Right renal cortex interstitium (tissue), 3 donors: ENCODE data around the gene KCNIP1. TPM values are rescaled to one million over a fixed set of nuclear protein-coding genes. Genes with fewer than 3 reads are reported as not detected.
A peak's percentile ranks its signal among the peaks of the same experiment; 100 is the strongest.
"Not testable (repeated sequence)": the region's sequence is repeated elsewhere in the genome, so short reads cannot be mapped to it uniquely, and the experiment has no call there.

Experiments used
- DNase-seq, 3 donors: peaks; one replicate each; pipeline ENCODE4 v3.0.0-alpha.2; 2013; ENCODE audit warnings: low read depth in 3 of 3, low spot score in 2 of 3
- polyA plus RNA-seq, 3 donors: library from polyadenylated mRNA; unstranded; fragments of 120-200 nt; gene quantifications; one replicate each; pipeline ENCODE4 v1.2.1, GENCODE V29; 2013; ENCODE audit not compliant: insufficient read length in 3 of 3

The KCNIP1 gene
- polyA plus RNA-seq, 3 donors = 11.7 to 13.9 (median 13.7) TPM

DNA sequence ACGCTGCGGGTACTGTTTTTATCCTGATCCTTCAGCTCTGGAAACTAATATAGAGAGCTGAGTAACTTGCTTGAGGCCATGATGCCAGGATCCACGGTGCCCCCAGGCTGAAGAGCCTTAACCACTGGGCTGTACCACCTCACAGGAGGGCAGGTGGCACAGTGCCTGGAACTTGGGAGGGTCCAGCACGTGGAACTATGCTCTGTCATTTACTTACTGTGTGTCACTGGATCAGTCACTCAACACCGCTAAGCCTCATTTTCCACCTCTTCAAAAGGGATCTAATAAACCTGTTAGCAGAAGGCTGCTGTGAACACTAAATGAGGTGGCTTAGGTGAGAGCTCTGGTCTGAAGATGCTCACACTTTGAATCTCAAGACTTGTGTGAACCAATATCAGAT is 29.6 kb downstream of the KCNIP1 start:
- no peak for DNase-seq

DNA sequence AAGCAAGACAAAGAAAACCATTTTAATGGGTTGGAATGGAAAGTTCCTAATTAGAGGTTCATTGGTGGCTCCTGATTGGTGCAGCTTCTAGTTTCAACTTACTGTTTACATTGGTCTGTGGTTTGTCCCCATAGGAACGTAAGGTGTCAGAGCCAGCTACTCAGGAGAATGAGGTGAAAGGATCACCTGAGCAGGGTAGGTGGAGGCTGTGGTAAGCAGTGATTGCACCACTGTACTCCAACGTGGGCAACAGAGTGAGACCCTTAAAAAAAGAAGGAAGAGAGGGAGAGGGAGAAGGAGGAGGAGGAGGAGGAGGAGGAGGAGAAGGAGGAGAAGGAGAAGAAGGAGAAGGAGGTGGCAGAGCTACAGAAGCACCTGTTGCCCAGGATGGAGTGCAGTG is 30.4 kb downstream of the KCNIP1 start:
- DNase-seq = no peak

DNA sequence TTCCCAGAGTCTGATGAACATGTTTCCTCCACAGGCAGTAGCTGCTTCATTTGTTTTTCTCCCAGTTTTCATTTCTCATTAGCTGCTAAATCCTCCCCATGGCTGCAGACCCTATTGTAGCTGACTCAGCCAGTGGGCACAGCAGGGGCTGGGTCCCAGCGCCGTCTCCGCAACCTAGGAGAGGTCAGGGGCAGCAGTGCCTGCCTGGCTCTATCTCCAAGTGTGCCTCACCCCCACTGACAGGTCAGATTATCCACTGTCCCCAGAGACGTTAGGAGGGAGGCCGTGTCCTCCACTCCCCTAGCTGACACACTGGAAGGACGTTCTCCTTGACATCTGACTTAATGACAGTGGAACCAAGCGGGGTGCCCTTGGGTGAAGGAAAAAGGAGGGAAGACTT is 31.1 kb downstream of the KCNIP1 start:
- no peak for DNase-seq

DNA sequence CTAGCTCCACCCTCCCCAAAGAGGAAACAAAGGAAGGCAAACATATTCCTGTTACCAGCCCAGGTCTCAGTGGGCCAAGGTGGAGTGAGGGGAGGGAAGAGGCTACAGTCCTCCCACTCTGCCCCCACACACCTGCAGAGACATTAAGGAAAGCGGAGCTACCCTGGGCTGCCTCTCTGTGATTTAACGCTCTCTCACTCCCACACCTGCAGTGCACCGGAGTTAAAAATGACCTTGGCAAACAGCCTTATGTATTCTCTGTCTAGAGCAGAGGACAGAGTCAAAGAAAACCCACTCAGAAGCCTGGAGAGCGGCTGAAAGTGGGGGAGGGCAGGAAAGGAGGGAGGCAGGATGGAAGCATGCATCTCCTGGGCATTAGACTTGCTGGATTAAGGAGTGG is 32.7 kb downstream of the KCNIP1 start:
- no peak for DNase-seq

DNA sequence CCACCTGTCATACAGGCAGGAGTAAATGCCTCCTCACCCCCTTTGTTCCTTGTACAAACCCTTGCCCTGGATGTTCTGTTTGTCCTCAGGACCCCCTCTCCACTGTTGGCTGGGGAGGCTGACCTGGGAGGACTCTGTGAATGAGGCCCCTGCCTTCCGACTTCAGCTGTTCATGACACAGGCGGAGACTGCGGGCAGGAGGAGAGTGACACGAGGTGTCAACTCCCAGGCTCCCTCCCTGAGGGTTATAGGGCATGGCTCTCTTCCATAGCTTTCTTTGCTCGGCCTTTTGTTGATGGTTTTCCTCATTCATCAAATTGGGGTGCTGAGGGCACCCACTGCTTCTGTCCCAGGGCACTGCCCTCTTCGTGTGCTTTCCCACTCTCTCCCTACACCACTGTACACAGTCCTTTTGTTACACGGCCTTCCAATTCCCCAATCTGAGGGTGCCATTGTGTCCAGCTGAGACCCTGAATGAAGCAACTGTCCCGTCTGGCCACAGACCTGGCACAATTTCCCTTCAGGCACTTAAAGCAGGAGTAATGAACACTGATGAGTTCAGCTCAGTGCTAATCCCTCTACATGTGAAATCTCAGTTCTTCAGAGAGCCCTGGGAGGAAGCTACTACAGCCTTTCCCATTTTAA is 33.8 kb downstream of the KCNIP1 start:
- no peak for DNase-seq

DNA sequence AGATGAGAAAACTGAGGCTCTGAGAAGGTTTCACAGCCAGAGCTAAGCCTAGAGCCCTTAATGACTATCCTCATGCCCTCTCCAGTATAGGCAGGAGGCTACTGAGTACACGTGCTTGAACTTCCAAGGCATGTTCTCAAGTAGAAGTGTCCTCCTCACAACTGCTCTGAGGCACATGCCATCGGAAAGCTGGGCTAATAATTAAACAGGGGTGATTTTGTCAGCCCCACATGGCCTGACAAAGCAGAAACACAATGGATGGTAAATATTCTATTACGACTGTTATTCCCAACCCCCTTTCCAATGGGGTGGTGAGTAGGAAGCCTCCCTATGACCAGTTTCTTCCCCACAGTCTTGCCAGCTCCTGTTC is 34.3 kb downstream of the KCNIP1 start:
- DNase-seq = no peak

DNA sequence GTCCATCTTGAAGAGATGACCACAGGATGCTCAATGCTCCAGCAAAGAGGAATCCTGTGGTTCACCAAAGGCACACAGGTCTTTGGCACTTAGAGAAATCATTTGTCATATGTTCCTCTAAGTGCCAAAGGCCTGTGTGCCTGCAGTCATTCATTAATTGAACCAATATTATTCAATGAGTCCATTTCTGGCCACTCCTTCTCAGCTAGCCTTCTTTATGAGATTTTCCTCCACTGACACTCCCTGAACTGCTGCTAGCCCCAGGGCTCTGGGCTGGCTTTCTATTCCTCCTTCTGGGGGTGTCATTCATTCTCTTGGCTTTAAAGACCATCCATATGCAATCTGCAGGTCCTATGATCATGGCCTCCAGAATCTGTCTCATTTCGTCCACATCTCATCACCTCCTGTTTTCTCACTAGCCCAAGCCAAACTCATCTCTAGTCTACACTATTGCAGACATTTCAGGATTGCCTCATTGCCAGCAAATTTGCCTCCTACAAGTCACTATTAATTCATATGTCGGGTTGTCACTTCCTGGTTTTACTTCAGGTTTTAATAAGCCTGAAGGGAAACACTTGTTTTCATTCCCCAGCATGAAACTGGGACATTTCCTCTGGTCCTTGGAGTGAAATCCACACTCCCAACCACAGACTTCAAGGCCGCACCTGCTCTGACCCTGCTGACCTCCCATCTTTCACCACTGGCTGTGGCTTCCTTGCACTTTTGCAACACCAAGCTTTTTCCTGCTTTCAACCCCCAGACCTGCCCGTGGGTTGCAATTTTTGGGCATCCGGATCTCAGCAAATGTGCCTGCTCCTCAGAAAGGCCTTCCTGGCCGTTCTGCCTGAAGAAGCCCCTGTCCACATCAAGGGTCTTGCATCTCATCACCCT is 35.1 kb downstream of the KCNIP1 start:
- DNase-seq = no peak

DNA sequence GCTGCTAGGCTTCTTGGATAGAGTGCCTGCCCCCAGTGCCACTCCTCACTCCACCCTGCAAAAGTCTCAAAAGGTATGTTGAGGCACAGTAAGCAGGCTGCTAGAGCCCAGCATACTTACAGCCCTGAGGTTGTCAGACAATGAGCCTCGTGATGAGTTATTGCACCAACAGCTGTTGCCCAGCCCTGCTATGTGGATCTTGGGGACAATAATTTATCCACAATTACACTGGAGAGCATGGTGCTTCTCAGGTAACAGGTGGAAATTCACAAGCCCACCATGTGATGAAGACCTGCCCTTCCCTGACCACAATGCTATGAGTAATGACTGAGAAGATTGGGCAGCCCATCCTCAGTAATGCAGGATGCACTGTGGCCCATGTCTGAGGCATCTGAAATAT is 36.5 kb downstream of the KCNIP1 start:
- no peak for DNase-seq

DNA sequence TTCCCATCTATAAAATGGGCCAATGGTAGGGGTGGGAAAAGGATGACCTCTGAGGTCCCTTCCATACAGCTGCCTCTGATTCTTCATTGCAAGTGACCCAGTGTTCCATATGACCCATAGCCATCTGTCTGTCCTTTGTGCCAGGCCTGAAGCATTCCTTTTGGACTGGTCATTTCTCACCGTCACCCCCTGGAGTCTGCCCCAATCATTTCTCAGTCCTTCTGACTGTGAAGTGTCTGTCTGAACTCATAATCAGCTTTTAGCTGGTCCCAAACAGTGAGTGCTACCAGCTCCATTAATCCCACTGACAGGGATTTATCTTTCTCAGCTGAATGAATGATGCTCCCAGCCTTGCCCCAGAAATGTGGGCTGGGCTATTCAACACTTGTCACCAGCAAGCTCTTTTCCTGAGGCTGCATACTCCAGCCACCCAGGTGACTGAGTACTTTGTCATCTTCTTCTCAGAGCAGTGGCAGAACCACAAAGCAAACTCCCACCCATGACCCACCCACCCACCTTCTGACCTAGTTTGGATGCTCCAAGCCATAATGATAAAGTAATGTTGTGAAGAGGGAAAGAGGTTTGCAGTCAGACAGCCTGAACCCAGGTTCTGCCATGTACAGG is 37.4 kb downstream of the KCNIP1 start:
- no peak for DNase-seq

DNA sequence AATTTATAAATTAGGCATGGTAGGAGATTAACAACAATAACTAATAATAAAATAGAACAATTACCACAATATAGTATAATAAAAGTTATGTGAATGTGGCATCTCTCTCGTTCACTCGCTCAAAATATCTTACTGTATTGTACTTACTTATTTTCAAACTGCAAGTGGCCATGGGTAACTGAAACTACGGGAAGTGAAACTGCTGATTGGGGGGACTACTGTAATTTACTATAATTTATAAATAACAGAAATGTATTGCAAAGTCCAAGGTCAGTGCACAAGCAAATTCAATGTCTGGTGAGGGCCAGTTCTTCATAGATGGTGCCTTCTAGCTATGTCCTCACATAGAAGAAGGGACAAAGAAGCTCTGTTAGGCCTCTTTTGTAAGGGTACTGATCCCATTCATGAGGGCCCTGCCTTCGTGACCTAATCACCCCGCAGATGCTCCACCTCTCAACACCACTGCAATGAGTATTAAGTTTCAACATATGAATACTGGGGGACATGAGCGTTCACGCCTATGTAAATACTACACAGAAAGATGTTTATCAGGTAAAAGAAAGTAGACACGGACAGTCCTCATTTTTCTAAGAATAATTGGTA is 39.0 kb downstream of the KCNIP1 start:
- no peak for DNase-seq

DNA sequence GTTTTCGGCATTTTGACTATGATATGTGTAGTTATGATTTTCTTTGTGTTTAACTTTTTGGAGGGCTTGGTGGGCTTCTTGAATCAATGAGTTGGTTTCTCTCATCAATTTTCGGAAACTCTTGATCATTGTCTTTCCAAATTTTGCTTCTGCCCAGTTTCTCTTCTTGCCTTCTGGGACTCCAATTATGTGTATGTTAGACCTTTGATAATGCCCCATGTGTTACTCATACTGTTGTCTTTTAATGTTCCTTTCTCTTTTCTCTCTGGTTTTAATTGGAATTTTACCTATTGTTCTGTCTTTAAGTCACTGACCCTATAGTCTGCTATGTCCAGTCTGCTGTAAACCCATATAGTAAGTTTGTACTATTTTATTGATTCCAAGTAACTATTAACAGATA is 41.5 kb downstream of the KCNIP1 start:
- DNase-seq = no peak

DNA sequence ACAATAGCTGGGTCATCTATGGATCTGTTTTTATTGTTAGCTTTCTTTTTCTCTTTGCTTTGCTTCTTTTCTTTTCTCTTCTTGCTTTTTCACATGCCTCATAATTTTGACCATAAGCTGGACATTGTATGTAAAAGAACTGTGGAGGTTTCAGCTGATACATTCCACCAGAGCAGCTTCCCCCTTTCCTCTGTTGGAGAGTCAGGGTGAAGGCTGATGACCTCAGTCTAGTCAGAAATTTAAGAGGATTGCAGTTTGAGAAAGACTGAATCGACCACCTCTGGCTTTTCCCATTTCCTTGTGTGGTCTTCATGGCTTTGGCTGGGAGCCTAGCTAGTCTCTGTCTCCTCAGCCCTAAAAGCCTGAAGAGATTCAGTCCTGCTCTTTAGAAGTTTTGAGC is 42.0 kb downstream of the KCNIP1 start:
- DNase-seq = no peak

DNA sequence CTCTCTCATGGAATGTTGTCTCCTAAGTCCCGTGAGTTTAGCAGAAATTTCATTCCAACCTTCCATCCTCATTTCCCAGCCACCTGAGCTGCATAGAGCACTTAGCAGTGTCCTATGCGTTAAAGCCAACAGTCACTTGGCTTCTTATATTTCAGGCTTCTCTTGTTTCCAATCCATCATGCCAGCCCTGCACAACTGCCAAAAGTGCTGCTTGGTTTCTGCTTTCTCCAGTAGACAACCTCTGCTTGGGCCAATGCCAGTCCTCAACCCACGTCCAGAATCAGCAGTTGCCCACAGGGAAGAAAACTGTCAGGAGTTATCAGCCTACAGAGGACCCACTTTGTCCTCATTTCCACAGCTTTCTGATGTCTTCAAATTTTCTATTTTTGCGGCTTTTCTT is 42.5 kb downstream of the KCNIP1 start:
- no peak for DNase-seq

DNA sequence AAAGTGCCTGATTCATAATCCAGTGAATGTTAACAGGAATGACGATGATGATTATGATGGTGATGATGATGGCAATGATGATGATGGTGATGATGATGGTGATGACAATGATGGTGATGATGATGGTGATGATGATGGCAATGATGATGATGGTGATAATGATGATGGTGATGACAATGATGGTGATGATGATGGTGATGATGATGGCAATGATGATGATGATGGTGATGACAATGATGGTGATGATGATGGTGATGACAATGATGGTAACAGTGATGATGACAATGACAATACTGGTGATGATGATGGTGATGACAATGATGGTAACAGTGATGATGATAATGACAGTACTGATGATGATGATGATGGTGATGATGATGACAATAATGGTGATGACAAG is 46.6 kb downstream of the KCNIP1 start:
- not testable (repeated sequence) for DNase-seq

DNA sequence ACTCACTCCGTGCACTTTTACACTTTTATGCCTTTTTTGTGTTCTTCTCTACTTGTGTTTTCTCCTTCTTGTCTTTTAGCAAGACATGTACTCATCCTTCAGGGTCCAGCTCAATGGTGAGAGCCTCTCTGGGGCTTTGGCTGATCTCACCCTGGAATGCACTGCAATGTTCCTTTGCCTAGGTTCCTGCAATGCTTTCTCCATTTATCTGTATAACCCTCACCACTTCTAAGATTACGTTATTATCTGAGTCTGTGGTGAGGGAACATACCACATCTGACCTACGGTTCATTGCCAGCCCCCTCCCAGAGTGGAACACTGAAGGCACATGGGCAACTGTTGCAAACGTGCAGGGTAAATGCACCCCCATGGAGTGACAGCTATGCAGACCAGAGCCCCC is 47.3 kb downstream of the KCNIP1 start:
- no peak for DNase-seq

DNA sequence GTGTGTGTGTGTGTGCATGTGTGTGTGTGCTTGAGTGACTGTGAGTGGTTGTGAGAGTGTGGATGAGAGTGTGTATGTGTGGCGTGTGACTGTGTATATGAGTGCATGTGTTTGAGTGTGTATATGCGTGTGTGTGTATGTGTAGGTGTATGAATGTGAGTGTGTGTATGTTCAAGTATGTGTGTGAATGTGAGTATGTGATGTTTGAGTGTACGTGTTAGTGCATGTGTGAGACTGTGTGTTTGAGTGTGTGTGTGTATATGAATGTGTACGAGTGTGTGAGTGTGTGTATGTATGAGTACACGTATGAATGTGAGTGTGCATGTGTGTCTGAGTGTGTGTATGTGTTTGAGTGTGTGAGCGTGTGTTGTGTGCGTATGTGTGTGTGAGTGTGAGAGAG is 47.8 kb downstream of the KCNIP1 start:
- DNase-seq = no peak

DNA sequence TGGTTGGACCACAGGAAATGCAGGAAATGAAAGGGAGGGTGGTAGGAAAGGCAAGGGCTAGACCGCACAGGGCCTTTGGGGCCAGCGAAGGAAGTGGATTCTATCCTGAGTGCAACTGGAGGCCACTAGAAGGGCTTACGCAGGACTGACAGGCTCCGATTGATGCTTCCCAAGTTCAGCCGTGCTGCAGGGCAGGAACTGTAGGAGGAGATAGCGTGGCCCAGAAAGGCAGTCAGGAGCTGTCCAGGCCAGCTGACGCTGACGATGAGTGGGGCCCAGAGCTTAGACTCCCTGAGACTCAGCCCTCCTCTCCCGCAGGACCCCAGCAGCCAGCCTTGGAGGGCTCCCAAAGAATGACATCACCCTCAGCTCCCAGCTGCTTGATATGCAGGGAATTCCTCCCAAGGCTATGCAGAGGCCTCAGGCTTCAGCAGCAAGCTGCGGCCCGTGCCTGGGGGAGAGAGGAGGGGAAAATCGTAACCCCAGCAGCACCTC is 48.8 kb downstream of the KCNIP1 start:
- DNase-seq = peak; percentile 77 to 81 (median 79)

DNA sequence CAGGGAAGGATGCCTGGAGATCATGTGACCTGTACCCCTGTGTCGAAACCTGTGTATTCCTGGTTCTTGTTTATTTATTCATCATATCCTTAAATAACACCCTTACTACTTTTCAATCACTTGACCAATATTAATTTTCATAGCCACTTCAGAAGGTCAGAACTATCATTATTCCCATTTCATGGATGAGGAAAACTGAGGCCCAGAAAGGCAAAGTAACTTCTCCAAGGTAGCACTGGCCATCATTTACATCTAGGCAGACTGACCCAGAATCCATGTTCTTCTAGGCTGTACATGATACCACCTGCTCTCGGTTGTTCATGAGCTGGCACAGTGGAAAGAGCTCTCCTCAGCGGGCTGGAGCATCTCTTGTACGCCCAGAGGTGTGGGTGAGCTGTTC is 49.4 kb downstream of the KCNIP1 start:
- DNase-seq = no peak

DNA sequence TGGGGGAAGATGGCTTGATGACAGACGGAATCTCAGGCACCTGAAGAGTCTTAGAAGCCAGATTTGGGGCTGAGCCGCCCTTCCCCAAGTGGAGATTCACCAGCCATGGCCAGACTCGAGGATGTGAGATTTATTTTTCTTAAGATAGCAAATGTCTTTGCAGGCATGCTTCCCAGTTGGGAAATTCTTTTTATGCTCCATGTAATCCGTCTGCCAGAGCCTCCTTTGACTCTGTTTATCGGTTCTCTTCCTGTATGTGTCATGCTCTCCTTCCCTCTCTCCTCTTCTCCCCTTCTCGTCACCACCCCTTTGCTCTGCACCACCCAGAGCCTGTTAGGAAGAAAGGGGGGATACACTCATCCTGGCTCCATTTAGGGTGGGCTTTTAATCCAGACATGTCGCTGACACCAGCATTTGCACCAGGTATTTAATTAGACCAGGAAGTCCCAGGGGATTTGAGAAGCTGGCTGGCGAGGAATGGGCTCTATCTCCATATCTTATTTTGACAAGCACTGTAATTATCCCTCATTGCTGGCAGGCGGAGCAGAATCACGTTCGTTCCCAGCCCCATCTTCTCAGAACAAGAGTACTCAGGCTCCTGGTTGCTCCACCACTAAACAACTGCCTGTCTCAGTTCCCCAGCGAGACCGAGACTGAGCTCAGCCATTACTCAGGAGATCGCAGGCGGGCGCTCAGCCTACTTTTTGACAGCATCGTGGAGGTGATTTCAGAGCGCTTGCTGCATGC is 50.9 kb downstream of the KCNIP1 start:
- DNase-seq = no peak

DNA sequence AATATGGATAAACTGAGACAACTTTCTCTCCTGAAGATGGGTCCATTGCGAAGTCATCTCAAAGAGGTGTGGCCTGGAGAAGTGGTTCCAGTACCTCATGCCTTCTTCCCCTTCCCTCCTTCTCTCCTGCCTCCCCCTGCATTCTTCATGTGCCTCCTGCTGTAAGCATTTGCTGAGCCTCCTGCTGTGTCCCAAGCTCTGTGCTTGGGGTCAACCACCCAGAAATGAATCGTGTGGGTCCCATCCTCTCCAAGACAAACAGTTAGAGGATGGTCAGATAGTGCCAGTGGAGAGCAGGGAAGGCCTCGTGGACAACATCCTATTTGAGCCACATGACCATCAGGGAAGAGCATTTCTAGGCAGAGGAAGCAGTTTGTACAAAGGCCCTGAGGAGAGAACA is 53.5 kb downstream of the KCNIP1 start:
- DNase-seq = no peak

DNA sequence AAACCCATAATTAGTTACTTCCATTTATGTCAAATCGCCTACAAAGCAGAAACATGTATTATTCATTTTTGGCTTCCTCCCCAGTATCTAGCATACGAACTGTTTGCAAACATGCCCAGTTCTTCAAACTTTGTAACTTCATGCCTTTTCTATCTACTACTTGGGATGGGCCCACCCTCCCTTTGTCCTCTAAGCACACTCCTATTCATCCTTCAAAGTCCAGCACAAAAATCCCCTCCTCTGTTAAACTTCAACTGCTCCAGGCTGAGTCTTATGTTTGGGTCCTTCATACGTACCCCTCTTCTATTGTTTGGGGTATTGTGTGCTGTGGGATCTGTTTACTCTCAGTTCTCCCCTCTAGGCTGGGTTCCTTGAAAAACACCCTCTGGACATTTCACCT is 55.5 kb downstream of the KCNIP1 start:
- no peak for DNase-seq
